HCT116 (cell line): ENCODE results near the gene CAMKK2. TPM values are rescaled to one million over a fixed set of nuclear protein-coding genes. Genes with fewer than 3 reads are reported as not detected.

Experiments
- ATAC-seq: fragments of 200-7000 bp; cut with Tn5 transposase; 2 replicates; pipeline ENCODE4 v1.9.1; 2020; ENCODE audit warnings: mild to moderate bottlenecking, moderate library complexity
- BruUV-seq: library from RNA; stranded (reverse); fragments of 400-500 nt; replicated peaks from 2 replicates; lab custom pipeline; 2021; lab: Mats Ljungman, UMichigan
- CTCF ChIA-PET: fragments of 300-600 bp; sonication (Branson Sonifier 250); formaldehyde crosslinking; loops from one replicate; lab custom pipeline; 2021; ENCODE audit warnings: antibody characterized with exemption; lab: Charles Lee
- POLR2A ChIA-PET: fragments of 300-600, 350-600 bp; sonication (Branson Sonifier 250); formaldehyde crosslinking; loops from one replicate; lab custom pipeline; 2021; ENCODE audit warnings: antibody characterized with exemption; lab: Charles Lee
- RAD21 ChIA-PET, 2 experiments: fragments of 300-600 bp; sonication (Branson Sonifier 250); formaldehyde crosslinking; loops; one replicate each; lab custom pipeline; 2023; ENCODE audit warnings: low total read pairs in 2 of 2; ENCODE audit not compliant: uncharacterized antibody in 2 of 2, unreplicated experiment in 2 of 2, low non-redundant PET in 1 of 2; lab: Charles Lee
- DNase-seq: peaks from one replicate; pipeline ENCODE4 v3.0.0-alpha.2; 2010; ENCODE audit warnings: low read depth, low spot score
- H2AFZ ChIP-seq: fragments of 200-600 bp; shearing (Covaris generic), sonication (generic); 2 replicates; pipeline ENCODE4 v1.6.1; 2017; ENCODE audit warnings: low read depth, mixed run types, mixed read lengths, antibody characterized with exemption, low read length; ENCODE audit not compliant: poor library complexity, severe bottlenecking
- H3K27ac ChIP-seq: 2 replicates; pipeline ENCODE4 v1.5.1; 2012; ENCODE audit warnings: low read depth, low read length
- H3K27me3 ChIP-seq: fragments of 200-600 bp; sonication (generic); 2 replicates; pipeline ENCODE4 v1.6.1; 2016; ENCODE audit warnings: mixed run types, low read length, mixed read lengths; ENCODE audit not compliant: insufficient read depth
- H3K36me3 ChIP-seq, 2 experiments: fragments of 200-500 bp in 1 of 2; fragments of 200-600 bp in 1 of 2; sonication (Bioruptor generic) in 1 of 2; sonication (generic) in 1 of 2; 2 replicates each; pipeline versions ENCODE4 v1.5.1 to v1.6.1; 2014 to 2016; ENCODE audit warnings: low read length in 2 of 2, inconsistent platforms in 1 of 2, mixed read lengths in 1 of 2, mixed run types in 1 of 2; ENCODE audit not compliant: insufficient read depth in 2 of 2, control insufficient read depth in 1 of 2
- H3K4me1 ChIP-seq, 2 experiments: fragments of 200-600 bp in 1 of 2; sonication (generic) in 1 of 2; 2 replicates each; pipeline versions ENCODE4 v1.5.1 to v1.6.1; 2012 to 2017; ENCODE audit warnings: low read length in 2 of 2, inconsistent platforms in 1 of 2, mild to moderate bottlenecking in 1 of 2, mixed read lengths in 1 of 2, mixed run types in 1 of 2, moderate library complexity in 1 of 2; ENCODE audit not compliant: insufficient read depth in 2 of 2, control insufficient read depth in 1 of 2
- H3K4me2 ChIP-seq: fragments of 200-600 bp; sonication (generic); 2 replicates; pipeline ENCODE4 v1.6.1; 2017; ENCODE audit warnings: mixed run types, low read length, mixed read lengths
- H3K4me3 ChIP-seq, 2 experiments: fragments of 200-600 bp in 1 of 2; sonication (generic) in 1 of 2; replicated peaks in 1 of 2; 2 replicates each; pipeline ENCODE4 v1.5.1; 2011 to 2016; ENCODE audit warnings: low read length in 2 of 2, control low read depth in 1 of 2, low read depth in 1 of 2, mild to moderate bottlenecking in 1 of 2, mixed read lengths in 1 of 2, mixed run types in 1 of 2
- H3K79me2 ChIP-seq: fragments of 200-600 bp; sonication (generic); 2 replicates; pipeline ENCODE4 v1.6.1; 2017; ENCODE audit warnings: mild to moderate bottlenecking, mixed run types, low read length, moderate library complexity, mixed read lengths; ENCODE audit not compliant: insufficient read depth
- H3K9ac ChIP-seq: fragments of 200-600 bp; sonication (generic); 2 replicates; pipeline ENCODE4 v1.6.1; 2016; ENCODE audit warnings: low read length, mixed read lengths
- H3K9me2 ChIP-seq: fragments of 200-600 bp; sonication (generic), shearing (Covaris generic); 2 replicates; pipeline ENCODE4 v1.6.1; 2017; ENCODE audit warnings: mixed run types, mild to moderate bottlenecking, moderate library complexity; ENCODE audit not compliant: insufficient read depth
- H3K9me3 ChIP-seq, 2 experiments: fragments of 200-500 bp in 1 of 2; fragments of 200-600 bp in 1 of 2; sonication (Bioruptor generic) in 1 of 2; sonication (generic) in 1 of 2; 2 replicates each; pipeline ENCODE4 v1.6.1; 2014 to 2017; ENCODE audit warnings: low read length in 2 of 2, mixed read lengths in 2 of 2, inconsistent platforms in 1 of 2, low read depth in 1 of 2, mild to moderate bottlenecking in 1 of 2, mixed run types in 1 of 2, moderate library complexity in 1 of 2; ENCODE audit not compliant: control insufficient read depth in 1 of 2, insufficient read depth in 1 of 2
- H4K20me1 ChIP-seq: fragments of 200-600 bp; sonication (generic), shearing (Covaris generic); 2 replicates; pipeline ENCODE4 v1.6.1; 2017; ENCODE audit warnings: mixed run types, mild to moderate bottlenecking, moderate library complexity; ENCODE audit not compliant: insufficient read depth
- ATF3 ChIP-seq: IDR thresholded peaks from 2 replicates; pipeline ENCODE4 v1.6.1; 2012
- CBX3 ChIP-seq: IDR thresholded peaks from 2 replicates; pipeline ENCODE4 v1.6.1; 2012; ENCODE audit warnings: low read depth
- CEBPB ChIP-seq: IDR thresholded peaks from 2 replicates; pipeline ENCODE4 v1.6.1; 2012; ENCODE audit warnings: low read depth
- CTCF ChIP-seq, 3 experiments: fragments of 200-600 bp in 1 of 3; sonication (generic) in 1 of 3; IDR thresholded peaks in 2 of 3; conservative IDR thresholded peaks in 1 of 3; 2 replicates each; pipeline ENCODE4 v1.5.1; 2012 to 2017; ENCODE audit warnings: low read depth in 2 of 3, low read length in 2 of 3, antibody characterized with exemption in 1 of 3, borderline replicate concordance in 1 of 3, control low read depth in 1 of 3, mild to moderate bottlenecking in 1 of 3, mixed read lengths in 1 of 3, mixed run types in 1 of 3, moderate library complexity in 1 of 3; ENCODE audit not compliant: insufficient read depth in 1 of 3
- EGR1 ChIP-seq: IDR thresholded peaks from 2 replicates; pipeline ENCODE4 v1.6.1; 2012; ENCODE audit warnings: low read depth
- ELF1 ChIP-seq: IDR thresholded peaks from 2 replicates; pipeline ENCODE4 v1.6.1; 2012; ENCODE audit warnings: low read depth, borderline replicate concordance
- EZH2 ChIP-seq: fragments of 200-600 bp; sonication (generic); IDR thresholded peaks from 2 replicates; pipeline ENCODE4 v1.6.1; 2017; ENCODE audit warnings: antibody characterized with exemption, mixed run types
- EZH2phosphoT487 ChIP-seq: fragments of 200-600 bp; IDR thresholded peaks from 2 replicates; pipeline ENCODE4 v1.6.1; 2018; ENCODE audit warnings: antibody characterized with exemption, borderline replicate concordance
- FOSL1 ChIP-seq: IDR thresholded peaks from 2 replicates; pipeline ENCODE4 v1.6.1; 2012; ENCODE audit warnings: low read depth
- JUND ChIP-seq: IDR thresholded peaks from 2 replicates; pipeline ENCODE4 v1.6.1; 2012
- MAX ChIP-seq: IDR thresholded peaks from 2 replicates; pipeline ENCODE4 v1.6.1; 2012
- POLR2AphosphoS5 ChIP-seq: IDR thresholded peaks from 2 replicates; pipeline ENCODE4 v1.6.1; 2011; ENCODE audit warnings: mild to moderate bottlenecking, low read depth, low read length, moderate library complexity
- REST ChIP-seq: IDR thresholded peaks from 2 replicates; pipeline ENCODE4 v1.6.1; 2012; ENCODE audit warnings: low read depth
- SIN3A ChIP-seq: IDR thresholded peaks from 2 replicates; pipeline ENCODE4 v1.6.1; 2012; ENCODE audit warnings: low read depth
- SRF ChIP-seq: IDR thresholded peaks from 2 replicates; pipeline ENCODE4 v1.6.1; 2012; ENCODE audit warnings: low read depth
- ZBTB33 ChIP-seq: IDR thresholded peaks from 2 replicates; pipeline ENCODE4 v1.6.1; 2011; ENCODE audit warnings: mild to moderate bottlenecking, low read length, moderate library complexity; ENCODE audit not compliant: insufficient replicate concordance; ENCODE audit errors: extremely low read depth
- ZFX ChIP-seq: fragments of 450-650 bp; IDR thresholded peaks from 2 replicates; pipeline ENCODE4 v1.6.1; 2017
- ZNF274 ChIP-seq: fragments of 200-500 bp; sonication (Bioruptor generic); IDR thresholded peaks from 2 replicates; pipeline ENCODE4 v1.6.1; 2014; ENCODE audit warnings: mild to moderate bottlenecking, low read depth, low read length, inconsistent platforms
- intact Hi-C: fragments of 100-400 bp; cut with micrococcal nuclease; formaldehyde crosslinking; loops from 2 replicates; pipeline ENCODE4 v1.10.0; 2022
- total RNA-seq: library from RNA; stranded (reverse); gene quantifications from one replicate; pipeline ENCODE4 v1.2.1, GENCODE V29; 2021; ENCODE audit not compliant: unreplicated experiment

CAMKK2 gene
- total RNA-seq, 1 experiment from 2014 or later = 33.8 TPM

GRCh38 chr12:121238086-121238485 is 58.4 kb downstream of the CAMKK2 start:
- no peak for ATAC-seq
- no peak overlapping the region for H3K4me3 ChIP-seq
- H3K4me2 ChIP-seq = no peak overlapping the region
- H3K4me1 ChIP-seq = no peaks in the 10 kb centered on the region
- ChIA-PET POLR2A (no interaction called here), RAD21 (no interaction called here), CTCF (interaction anchor here (0.6 to 1.3 kb wide), 2 partner anchors 8 to 141 kb away, joined by 3 read pairs; no protein-coding TSS in a partner anchor)
- no TSS peak for BruUV-seq
- no peak overlapping the region for H3K9ac ChIP-seq
- H3K36me3 ChIP-seq = peaks cover 0 to 2% of the 10 kb centered on the region in 2 experiments; a peak in 2 of 4 replicates
- H3K9me3 ChIP-seq = no peaks in the 10 kb centered on the region
- TF ChIP-seq CBX3 (no peak), ATF3 (no peak), CTCF (IDR thresholded peaks at IDR 0.05 in 2 of 3, conservative IDR thresholded peaks at IDR 0.05 in 1 of 3; ENCODE audit: borderline replicate concordance in 1 of 3, insufficient read depth in 1 of 3, low read depth in 2 of 3, low read length in 2 of 3) (no peak), SIN3A (no peak), POLR2AphosphoS5 (no peak), EZH2 (no peak), ZBTB33 (no peak), ELF1 (no peak), CEBPB (no peak), EZH2phosphoT487 (no peak), MAX (no peak), SRF (no peak), ZNF274 (no peak), REST (no peak), FOSL1 (no peak), ZFX (no peak), JUND (no peak), EGR1 (no peak)
- no peaks in the 10 kb centered on the region for H3K27me3 ChIP-seq
- H4K20me1 ChIP-seq = no peaks in the 10 kb centered on the region
- intact Hi-C loops = no loop called here
- no peaks in the 10 kb centered on the region for H3K9me2 ChIP-seq
- DNase-seq = no peak
- H3K79me2 ChIP-seq = no peaks in the 10 kb centered on the region
- no peak overlapping the region for H2AFZ ChIP-seq
- no peak overlapping the region for H3K27ac ChIP-seq
